Measurements from ENCODE around the gene DNAL1.

DNA sequence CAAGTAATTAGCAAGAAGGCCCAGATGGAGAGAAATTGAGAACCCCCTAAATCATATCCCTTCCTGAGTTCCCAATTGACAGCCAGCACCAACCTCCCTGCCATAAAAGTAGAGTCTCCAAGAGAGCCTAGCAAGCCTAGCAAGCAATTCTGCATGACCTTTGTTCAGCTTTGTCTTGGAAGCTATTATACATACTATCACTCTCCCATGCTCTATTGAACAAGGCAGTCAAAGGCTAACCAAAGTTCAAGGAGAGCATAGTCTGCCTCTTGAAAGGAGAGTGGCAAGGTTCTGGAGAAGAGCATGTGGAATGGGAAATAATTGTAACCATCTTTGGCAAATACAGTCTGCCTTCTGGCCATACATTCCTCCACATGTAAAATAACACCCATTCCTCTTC, 45.3 kb upstream of the DNAL1 start:
- TF ChIP-seq EZH2 (IDR thresholded peaks at IDR 0.05; ENCODE audit: insufficient read depth, poor library complexity, severe bottlenecking), result no peak
- no peak for TF ChIP-seq EZH2phosphoT487 (IDR thresholded peaks at IDR 0.05; ENCODE audit: insufficient read depth, low read depth)
